Stimulated activated CD8-positive, alpha-beta memory T cell treated with anti-CD3 and anti-CD28 coated beads, Interleukin-7, amount 100 ng/mL, for 4 hours (primary cell): ENCODE results near the gene SARS1.

ENCODE experiments used
- DNase-seq, 2 donors: peaks; one replicate each; pipeline ENCODE4 v3.0.0-alpha.2; 2020; ENCODE audit warnings: low read depth in 2 of 2

SARS1 gene

DNA sequence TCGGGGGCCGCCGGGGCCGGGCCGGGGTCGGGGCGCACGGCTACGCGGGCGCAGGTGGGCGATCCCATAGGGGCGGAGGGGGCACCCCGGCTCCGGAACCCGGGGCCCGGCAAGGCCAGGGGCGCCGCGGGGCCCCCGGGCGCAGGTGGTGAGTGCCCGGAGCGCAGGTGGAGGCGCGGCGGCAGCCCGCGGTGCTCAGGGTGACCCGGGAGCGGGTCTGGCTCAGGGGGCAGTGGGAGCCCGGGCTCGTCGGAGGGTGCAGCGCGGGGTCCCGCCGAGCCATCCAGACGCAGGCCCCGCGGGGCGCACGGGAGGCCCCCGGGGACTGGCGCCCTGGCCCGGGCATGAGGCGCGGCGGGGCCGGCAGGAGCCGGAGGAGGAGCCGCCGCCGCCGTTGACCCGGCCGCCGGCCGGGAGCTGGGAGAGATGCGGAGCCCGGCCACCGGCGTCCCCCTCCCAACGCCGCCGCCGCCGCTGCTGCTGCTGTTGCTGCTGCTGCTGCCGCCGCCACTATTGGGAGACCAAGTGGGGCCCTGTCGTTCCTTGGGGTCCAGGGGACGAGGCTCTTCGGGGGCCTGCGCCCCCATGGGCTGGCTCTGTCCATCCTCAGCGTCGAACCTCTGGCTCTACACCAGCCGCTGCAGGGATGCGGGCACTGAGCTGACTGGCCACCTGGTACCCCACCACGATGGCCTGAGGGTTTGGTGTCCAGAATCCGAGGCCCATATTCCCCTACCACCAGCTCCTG, 36.1 kb downstream of the SARS1 start:
- no peak for DNase-seq

DNA sequence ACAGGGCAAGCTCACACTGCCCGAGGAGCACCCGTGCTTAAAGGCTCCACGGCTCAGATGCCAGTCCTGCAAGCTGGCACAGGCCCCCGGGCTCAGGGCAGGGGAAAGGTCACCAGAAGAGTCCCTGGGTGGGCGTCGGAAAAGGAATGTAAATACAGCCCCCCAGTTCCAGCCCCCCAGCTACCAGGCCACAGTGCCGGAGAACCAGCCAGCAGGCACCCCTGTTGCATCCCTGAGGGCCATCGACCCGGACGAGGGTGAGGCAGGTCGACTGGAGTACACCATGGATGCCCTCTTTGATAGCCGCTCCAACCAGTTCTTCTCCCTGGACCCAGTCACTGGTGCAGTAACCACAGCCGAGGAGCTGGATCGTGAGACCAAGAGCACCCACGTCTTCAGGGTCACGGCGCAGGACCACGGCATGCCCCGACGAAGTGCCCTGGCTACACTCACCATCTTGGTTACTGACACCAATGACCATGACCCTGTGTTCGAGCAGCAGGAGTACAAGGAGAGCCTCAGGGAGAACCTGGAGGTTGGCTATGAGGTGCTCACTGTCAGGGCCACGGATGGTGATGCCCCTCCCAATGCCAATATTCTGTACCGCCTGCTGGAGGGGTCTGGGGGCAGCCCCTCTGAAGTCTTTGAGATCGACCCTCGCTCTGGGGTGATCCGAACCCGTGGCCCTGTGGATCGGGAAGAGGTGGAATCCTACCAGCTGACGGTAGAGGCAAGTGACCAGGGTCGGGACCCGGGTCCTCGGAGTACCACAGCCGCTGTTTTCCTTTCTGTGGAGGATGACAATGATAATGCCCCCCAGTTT, 36.9 kb downstream of the SARS1 start:
- no peak for DNase-seq

DNA sequence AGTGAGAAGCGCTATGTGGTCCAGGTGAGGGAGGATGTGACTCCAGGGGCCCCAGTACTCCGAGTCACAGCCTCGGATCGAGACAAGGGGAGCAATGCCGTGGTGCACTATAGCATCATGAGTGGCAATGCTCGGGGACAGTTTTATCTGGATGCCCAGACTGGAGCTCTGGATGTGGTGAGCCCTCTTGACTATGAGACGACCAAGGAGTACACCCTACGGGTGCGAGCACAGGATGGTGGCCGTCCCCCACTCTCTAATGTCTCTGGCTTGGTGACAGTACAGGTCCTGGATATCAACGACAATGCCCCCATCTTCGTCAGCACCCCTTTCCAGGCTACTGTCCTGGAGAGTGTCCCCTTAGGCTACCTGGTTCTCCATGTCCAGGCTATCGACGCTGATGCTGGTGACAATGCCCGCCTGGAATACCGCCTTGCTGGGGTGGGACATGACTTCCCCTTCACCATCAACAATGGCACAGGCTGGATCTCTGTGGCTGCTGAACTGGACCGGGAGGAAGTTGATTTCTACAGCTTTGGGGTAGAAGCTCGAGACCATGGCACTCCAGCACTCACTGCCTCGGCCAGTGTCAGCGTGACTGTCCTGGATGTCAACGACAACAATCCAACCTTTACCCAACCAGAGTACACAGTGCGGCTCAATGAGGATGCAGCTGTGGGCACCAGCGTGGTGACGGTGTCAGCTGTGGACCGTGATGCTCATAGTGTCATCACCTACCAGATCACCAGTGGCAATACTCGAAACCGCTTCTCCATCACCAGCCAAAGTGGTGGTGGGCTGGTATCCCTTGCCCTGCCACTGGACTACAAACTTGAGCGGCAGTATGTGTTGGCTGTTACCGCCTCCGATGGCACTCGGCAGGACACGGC, 37.8 kb downstream of the SARS1 start:
- no peak for DNase-seq

DNA sequence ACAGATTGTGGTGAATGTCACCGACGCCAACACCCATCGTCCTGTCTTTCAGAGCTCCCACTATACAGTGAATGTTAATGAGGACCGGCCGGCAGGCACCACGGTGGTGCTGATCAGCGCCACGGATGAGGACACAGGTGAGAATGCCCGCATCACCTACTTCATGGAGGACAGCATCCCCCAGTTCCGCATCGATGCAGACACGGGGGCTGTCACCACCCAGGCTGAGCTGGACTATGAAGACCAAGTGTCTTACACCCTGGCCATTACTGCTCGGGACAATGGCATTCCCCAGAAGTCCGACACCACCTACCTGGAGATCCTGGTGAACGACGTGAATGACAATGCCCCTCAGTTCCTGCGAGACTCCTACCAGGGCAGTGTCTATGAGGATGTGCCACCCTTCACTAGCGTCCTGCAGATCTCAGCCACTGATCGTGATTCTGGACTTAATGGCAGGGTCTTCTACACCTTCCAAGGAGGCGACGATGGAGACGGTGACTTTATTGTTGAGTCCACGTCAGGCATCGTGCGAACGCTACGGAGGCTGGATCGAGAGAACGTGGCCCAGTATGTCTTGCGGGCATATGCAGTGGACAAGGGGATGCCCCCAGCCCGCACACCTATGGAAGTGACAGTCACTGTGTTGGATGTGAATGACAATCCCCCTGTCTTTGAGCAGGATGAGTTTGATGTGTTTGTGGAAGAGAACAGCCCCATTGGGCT, 38.6 kb downstream of the SARS1 start:
- DNase-seq: no peak

DNA sequence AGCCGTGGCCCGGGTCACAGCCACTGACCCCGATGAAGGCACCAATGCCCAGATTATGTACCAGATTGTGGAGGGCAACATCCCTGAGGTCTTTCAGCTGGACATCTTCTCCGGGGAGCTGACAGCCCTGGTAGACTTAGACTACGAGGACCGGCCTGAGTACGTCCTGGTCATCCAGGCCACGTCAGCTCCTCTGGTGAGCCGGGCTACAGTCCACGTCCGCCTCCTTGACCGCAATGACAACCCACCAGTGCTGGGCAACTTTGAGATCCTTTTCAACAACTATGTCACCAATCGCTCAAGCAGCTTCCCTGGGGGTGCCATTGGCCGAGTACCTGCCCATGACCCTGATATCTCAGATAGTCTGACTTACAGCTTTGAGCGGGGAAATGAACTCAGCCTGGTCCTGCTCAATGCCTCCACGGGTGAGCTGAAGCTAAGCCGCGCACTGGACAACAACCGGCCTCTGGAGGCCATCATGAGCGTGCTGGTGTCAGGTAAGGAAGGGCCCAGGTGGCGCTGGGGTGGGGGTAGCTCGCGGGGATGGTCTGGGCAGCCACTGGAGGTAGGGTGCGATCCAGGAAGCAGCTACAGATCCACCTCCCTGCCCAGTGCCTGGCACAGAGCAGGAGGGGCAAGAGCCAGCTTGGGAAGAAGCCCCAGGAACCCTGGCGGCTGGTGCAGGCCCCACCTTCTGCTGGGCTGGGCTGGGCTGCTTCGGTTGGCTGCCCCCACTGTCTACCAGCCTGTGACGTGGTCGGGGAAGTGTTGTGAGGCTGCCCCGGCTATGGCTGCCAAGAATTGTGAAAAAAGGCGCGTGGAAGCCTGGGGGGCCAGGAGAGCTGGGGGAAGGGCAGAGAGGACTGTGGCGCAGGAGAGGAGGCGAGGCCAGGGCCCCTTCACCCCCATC, 39.4 kb downstream of the SARS1 start:
- DNase-seq: no peak

DNA sequence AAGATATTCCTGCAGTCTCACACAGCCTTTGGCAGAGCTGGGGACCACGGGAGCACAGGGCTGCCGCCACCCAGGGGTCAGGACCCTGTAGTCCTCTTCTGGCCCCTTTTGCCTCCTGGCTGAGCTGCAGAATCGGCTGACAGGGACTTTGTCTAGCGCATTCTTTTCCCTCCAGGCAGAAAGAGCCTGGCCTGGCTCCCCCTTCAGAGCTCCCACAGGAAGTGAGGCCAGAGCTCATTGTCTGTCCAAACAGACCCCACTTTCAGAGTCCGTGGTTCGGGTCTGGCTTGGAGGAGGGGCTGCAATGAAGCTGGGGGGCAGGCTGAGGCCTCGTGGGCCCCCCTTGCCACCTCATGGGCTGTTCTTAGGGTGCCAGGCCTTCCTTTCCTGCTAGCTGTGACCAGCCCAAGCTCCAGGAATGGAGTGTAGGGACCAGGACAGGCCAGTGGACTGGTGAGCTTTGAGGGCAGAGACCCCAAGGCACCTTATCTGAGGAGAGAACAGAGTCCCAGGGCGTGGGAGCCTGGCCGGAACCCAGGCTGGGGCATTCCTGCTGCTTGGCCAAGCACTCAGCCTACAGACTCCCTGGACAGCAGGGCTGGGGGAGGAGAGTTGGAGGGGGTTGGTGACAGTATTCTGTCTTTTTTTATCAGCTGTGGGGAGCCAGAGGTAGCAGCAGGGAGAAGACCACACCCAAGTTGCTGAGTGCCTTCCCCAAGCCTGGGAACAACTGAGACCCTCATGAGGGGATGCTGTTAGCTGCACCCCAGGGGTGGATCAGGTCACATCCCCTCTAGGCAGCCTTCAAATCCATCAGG, 40.3 kb downstream of the SARS1 start:
- DNase-seq: no peak

DNA sequence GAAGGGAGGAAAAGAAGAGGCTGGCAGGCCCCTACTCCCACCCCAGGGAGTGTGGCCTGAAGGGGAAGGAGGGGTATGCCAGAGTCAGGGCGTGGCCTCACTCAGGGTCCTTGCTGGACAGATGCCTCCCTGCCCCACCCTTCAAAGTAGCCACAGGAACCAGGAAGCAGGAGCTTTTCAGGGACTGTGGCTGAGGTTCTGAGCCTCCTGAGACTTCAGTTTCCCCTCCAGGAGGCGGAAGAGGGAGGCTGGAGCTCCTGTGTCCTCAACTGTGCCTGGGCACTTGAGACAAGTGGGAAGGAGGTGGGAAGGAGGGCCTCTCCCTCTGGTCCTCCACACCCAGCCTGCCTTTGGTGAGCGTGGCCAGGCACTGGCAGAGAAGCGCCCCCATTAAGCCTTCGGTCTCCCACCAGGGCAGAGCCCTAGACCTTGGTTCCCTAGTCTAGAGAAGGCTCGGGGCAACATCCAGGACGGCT, 40.9 kb downstream of the SARS1 start:
- DNase-seq: no peak

DNA sequence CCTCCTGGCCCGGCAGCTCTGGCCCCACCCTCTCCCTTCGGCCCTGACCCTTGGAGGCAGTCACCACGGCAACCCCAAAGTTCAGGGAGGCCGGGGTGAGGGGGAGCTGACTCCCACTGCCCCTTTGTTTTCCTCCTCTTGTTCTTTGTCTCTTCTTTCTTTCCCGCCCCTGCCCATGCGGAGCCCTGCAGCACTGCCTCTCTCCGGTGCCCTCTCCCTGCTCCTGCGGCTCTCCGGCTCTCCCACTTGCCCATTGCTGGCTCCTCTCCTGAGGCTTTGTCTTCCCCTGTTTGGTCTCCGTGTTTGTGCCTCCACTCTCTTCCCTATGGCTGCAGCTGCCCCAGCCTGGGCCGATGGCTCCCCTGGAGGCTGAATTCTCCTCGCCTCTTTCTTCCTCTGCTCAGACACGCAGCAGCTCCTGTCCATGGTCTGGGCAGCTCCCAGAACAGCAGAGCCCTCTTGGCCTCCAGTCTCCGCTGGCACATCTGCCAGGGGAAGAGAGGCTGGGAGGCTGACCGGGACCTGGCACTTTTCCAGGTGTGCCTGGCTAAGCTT, 41.5 kb downstream of the SARS1 start:
- DNase-seq: no peak

DNA sequence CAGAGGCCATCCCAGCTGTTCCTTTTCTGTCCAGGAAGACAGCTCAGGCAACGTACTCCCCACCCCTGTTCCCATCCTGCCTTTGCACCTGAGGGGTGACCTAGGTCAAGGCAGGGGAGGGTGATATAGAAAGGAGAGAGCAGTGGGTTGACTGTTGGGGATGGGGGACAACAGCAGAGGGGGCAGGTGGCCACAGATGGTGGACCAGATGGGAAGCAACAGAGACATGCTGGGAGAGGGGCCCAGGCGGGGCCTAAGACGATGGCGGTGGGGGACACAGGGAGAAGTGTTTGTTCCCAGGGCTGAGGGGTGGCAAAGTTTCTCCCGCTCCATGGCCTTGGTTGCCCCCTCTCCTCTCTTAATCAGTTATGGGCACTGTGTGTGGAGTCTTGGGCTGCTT, 42.0 kb downstream of the SARS1 start:
- DNase-seq: no peak

DNA sequence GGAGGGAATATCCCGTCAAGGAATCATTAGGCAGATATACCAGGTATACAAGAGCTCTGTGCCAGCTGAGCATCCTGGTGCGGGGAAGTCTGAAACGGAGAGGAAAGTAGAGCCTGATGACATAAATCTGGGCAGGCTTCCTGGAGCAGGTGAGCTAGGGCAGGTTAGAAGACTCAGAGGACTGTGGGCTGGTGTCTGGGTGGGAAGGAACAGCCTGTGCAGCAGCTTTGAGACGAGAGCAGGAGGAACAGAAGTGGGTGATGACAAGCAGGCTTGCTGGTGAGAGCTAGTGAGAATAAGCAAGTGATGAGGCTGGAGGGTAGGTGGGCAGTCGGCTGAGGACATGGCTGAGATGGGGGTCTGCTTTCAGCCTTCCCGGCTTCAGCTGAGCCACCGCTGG, 42.4 kb downstream of the SARS1 start:
- DNase-seq: no peak

DNA sequence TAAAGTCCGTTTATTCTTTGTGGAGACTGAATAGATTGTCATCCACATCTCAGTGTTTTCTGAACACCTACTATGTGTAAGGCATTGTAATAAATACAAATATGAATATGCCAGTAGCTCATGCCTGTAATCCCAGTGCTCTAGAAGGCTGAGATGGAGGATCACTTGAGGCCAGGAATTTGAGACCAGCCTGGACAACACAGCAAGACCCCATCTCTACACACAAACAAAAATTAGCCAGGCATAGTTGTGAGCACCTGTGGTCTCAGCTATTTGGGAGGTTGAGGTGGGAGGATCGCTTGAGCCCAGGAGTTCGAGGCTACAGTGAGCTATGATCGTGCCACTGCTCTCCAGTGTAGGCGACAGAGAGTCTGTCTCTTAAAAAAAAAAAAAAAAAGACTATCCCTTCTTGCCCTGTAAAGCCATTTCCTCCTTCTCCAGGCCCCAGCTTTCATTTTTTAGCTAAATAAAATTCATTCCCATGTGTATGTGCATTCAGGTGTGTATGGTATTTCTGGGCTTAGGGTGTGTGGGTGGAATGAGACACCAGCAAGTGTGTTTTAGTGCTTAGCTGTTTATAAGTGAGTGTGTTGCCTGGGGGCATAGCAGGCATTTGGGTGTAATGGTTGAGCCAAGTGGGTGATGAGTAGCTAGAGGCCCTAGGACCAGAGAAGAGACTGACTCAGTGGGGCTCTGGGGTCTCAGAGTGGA, 43.4 kb downstream of the SARS1 start:
- DNase-seq: no peak

DNA sequence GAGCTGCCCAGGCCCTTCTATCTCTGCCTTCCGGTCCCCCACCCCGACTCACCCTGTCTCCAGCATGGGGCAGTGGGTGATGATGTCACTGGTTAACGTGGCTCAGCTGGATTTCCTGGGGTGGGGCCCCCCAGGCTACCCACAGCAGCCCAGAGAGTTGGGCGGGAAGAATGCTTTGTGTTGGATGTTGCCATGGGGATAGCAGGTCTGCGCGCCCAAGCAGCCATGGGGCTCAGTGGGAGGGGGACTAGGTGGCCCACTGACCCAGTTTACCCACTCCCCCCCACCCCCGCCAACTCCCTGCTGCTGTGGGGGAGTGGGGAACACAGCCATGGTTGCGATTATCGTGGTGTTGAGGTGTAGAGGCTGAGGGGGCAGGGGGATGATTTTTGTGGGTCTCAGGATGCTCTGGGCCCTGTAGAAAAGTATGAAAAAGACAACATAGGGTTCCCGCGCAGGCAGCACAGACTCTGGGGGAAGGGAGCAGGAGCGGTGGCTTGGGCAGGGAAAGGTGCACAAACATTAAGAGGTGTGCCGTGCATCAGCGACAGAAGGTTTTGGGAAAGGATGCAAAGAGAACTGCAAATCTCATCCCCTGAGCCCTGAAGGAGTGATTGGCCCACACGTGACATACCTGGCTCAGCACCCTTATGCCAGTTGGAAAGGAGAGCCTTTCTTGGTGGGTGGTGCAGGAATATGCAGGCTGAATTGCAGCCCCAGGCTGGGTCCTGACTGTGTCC, 44.1 kb downstream of the SARS1 start:
- no peak for DNase-seq

DNA sequence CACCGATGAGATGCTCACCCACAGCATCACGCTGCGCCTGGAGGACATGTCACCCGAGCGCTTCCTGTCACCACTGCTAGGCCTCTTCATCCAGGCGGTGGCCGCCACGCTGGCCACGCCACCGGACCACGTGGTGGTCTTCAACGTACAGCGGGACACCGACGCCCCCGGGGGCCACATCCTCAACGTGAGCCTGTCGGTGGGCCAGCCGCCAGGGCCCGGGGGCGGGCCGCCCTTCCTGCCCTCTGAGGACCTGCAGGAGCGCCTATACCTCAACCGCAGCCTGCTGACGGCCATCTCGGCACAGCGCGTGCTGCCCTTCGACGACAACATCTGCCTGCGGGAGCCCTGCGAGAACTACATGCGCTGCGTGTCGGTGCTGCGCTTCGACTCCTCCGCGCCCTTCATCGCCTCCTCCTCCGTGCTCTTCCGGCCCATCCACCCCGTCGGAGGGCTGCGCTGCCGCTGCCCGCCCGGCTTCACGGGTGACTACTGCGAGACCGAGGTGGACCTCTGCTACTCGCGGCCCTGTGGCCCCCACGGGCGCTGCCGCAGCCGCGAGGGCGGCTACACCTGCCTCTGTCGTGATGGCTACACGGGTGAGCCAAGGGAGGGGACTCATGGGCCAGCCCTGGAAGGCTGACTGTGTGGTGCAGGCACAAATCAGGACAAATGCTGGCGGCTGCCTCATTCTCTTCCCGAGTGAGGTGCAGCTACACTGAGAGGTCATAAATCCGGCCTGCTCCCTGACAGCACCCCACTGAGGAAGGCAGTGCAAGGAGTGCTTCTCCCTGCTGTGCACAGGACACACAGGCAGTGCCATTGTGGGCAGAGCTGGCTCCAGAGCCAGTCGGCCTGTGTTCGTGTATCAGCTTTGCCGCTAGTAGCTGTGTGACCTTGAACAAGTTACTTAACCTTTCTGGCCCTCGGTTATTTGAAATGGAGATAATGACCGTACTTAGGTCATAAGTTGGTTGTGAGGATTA, 45.1 kb downstream of the SARS1 start:
- DNase-seq: no peak

DNA sequence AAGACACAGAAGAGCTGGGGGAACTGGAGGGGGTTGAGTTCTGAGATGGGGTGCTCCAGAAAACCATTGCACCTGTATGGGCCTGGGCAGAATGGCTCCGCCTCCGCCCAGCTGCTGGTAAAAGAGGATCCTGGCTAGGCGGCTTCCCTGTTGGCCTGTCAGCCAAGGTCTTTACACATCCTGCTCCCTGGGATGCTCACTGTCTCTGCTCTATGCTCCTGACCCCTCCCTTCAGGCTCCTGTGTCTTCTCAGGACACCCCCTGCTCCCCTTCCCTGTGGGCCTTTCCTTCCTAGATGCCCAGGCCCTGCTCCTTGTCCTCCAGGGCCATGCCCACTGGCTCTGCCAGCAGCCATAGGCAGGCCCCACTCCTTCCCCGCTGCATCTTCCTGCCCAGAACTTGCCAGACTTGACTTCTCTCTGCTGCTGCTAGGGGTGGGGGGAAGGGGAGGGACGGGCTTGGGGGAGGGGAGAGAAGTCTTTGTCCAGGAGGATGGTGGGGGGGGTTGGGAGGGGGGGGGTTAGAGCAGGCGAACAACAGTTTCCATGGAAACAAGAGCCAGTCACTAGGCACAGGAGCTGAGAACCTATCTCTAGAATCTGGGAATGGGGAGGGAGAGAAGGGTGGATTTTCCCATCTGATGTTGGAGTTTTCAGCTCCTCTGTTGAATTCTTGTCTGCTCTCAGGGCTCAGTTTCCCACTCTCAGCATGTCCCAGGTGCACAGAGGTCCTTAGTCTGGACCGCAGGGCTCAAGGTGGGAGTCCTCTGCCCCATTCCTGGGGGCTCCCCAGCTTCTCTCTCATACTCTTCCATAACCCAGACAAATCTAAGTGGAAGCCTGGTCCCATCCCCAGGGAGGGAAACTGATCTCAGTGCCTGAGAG, 46.2 kb downstream of the SARS1 start:
- no peak for DNase-seq

DNA sequence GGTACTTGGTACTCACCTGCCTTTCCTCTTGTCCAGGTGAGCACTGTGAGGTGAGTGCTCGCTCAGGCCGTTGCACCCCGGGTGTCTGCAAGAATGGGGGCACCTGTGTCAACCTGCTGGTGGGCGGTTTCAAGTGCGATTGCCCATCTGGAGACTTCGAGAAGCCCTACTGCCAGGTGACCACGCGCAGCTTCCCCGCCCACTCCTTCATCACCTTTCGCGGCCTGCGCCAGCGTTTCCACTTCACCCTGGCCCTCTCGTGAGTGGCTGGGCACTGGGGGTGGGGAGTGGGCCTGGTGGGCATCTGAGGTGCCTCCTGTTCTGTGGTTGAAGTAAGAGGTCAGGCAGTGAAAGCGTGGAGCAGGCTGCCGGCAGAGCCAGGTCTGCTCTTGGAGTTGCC, 47.3 kb downstream of the SARS1 start:
- DNase-seq: no peak

DNA sequence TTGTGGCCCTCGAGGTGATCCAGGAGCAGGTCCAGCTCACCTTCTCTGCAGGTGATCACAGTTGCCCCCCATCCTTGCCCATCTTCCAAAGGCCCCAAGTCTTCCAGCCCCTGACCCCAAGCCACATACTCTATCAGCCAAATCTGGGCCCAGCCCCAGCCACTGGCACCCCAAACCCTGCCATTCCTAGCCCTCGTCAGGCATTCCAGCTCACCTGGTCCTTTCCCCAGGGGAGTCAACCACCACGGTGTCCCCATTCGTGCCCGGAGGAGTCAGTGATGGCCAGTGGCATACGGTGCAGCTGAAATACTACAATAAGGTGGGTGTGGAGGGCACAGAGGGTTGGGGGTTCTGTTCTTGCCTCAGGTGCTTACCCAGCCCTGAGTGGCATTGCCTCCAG, 47.9 kb downstream of the SARS1 start:
- no peak for DNase-seq
